Panc1 (cell line): ENCODE measurements around the gene TSKS. TPM values are rescaled to one million over a fixed set of nuclear protein-coding genes. Genes with fewer than 3 reads are reported as not detected.

Source experiments
- ATAC-seq: fragments of 200-7000 bp; cut with Tn5 transposase; 2 replicates; pipeline ENCODE4 v1.9.1; 2020; ENCODE audit warnings: mild to moderate bottlenecking, moderate library complexity
- BruUV-seq: library from RNA; stranded (reverse); fragments of 400-500 nt; replicated peaks from 2 replicates; lab custom pipeline; 2021; lab: Mats Ljungman, UMichigan
- CTCF ChIA-PET: fragments of 300-600 bp; sonication (Branson Sonifier 250); formaldehyde crosslinking; loops from one replicate; lab custom pipeline; 2022; ENCODE audit warnings: antibody characterized with exemption; lab: Charles Lee
- POLR2A ChIA-PET: fragments of 300-600 bp; sonication (Branson Sonifier 250); formaldehyde crosslinking; loops from one replicate; lab custom pipeline; 2022; ENCODE audit warnings: antibody characterized with exemption; lab: Charles Lee
- DNase-seq: peaks from one replicate; pipeline ENCODE4 v3.0.0-alpha.2; 2010; ENCODE audit warnings: low read depth, low spot score
- H3K27ac ChIP-seq: 2 replicates; pipeline ENCODE4 v1.5.1; 2011; ENCODE audit warnings: mild to moderate bottlenecking, low read length, inconsistent platforms
- H3K27me3 ChIP-seq: fragments of 200-500 bp; sonication (Bioruptor generic); 2 replicates; pipeline ENCODE4 v1.6.0; 2014; ENCODE audit warnings: low read length, inconsistent platforms; ENCODE audit not compliant: control insufficient read depth, insufficient read depth
- H3K36me3 ChIP-seq: fragments of 200-500 bp; sonication (Bioruptor generic); 2 replicates; pipeline ENCODE4 v1.5.1; 2014; ENCODE audit warnings: inconsistent platforms, mild to moderate bottlenecking, low read length, moderate library complexity; ENCODE audit not compliant: control insufficient read depth, insufficient read depth
- H3K4me1 ChIP-seq: 2 replicates; pipeline ENCODE4 v1.5.1; 2011; ENCODE audit warnings: inconsistent platforms, mild to moderate bottlenecking, low read length, moderate library complexity; ENCODE audit not compliant: control insufficient read depth, insufficient read depth
- H3K4me3 ChIP-seq, 2 experiments: 2 replicates each; pipeline ENCODE4 v1.5.1; 2011 to 2012; ENCODE audit warnings: low read depth in 2 of 2, low read length in 2 of 2, mild to moderate bottlenecking in 2 of 2, inconsistent platforms in 1 of 2, moderate library complexity in 1 of 2
- H3K9me3 ChIP-seq: fragments of 200-500 bp; sonication (Bioruptor generic); 2 replicates; pipeline ENCODE4 v1.5.1; 2014; ENCODE audit warnings: low read depth, mild to moderate bottlenecking, inconsistent platforms, low read length, moderate library complexity; ENCODE audit not compliant: control insufficient read depth, insufficient read depth
- CTCF ChIP-seq: fragments of 450-650 bp; IDR thresholded peaks from 2 replicates; pipeline ENCODE4 v1.5.1; 2017; ENCODE audit warnings: mild to moderate bottlenecking
- POLR2AphosphoS5 ChIP-seq: IDR thresholded peaks from 2 replicates; pipeline ENCODE4 v1.6.1; 2012; ENCODE audit warnings: mild to moderate bottlenecking, low read depth, low read length, moderate library complexity
- REST ChIP-seq, 2 experiments: IDR thresholded peaks; 2 replicates each; pipeline ENCODE4 v1.6.1; 2011 to 2012; ENCODE audit warnings: low read depth in 2 of 2, control low read depth in 1 of 2, low read length in 1 of 2, mild to moderate bottlenecking in 1 of 2, moderate library complexity in 1 of 2; ENCODE audit not compliant: insufficient read depth in 1 of 2
- SIN3A ChIP-seq: IDR thresholded peaks from 2 replicates; pipeline ENCODE4 v1.6.1; 2012; ENCODE audit warnings: low read depth, mild to moderate bottlenecking, low read length, moderate library complexity, borderline replicate concordance; ENCODE audit not compliant: insufficient read depth
- TCF7L2 ChIP-seq: IDR thresholded peaks from 2 replicates; pipeline ENCODE4 v1.6.1; 2011; ENCODE audit warnings: mild to moderate bottlenecking, low read depth, low read length, inconsistent platforms
- in situ Hi-C: cut with HindIII; loops from 2 replicates; pipeline ENCODE4 v1.10.0; 2016; ENCODE audit warnings: low sequenced_read_pairs, low pct_unique_long_range_greater_than_20kb
- intact Hi-C: fragments of 100-400 bp; cut with micrococcal nuclease; formaldehyde crosslinking; loops from one replicate; pipeline ENCODE4 v1.10.0; 2022; ENCODE audit not compliant: unreplicated experiment
- total RNA-seq: library from RNA; stranded (reverse); gene quantifications from one replicate; pipeline ENCODE4 v1.2.1, GENCODE V29; 2021; ENCODE audit not compliant: unreplicated experiment

Gene TSKS
- total RNA-seq, 1 experiment from 2014 or later = not detected

GRCh38 chr19:49781394-49781793 lies 18.3 kb upstream of the TSKS start:
- H3K27ac ChIP-seq = no peak overlapping the region
- H3K4me1 ChIP-seq = no peaks in the 10 kb centered on the region
- POLR2A ChIA-PET = no interaction called here

GRCh38 chr19:49780861-49781260 lies 17.8 kb upstream of the TSKS start:
- Histone ChIP-seq H3K27ac (no peak overlapping the region), H3K27me3 (no peaks in the 10 kb centered on the region), H3K36me3 (no peaks in the 10 kb centered on the region), H3K9me3 (no peaks in the 10 kb centered on the region), H3K4me3 (no peak overlapping the region), H3K4me1 (no peaks in the 10 kb centered on the region)
- intact Hi-C loops (no loop called here), in situ Hi-C loops (no loop called here)
- DNase-seq (no peak), ATAC-seq (no peak; the same call in 1 of the 2 replicates)
- POLR2A ChIA-PET = no interaction called here
- CTCF ChIA-PET = no interaction called here
- no TSS peak for BruUV-seq
- TF ChIP-seq REST (IDR thresholded peaks at IDR 0.05; ENCODE audit: insufficient read depth in 1 of 2, low read depth in 2 of 2, low read length in 1 of 2) (no peak), TCF7L2 (no peak), SIN3A (no peak), CTCF (no peak), POLR2AphosphoS5 (no peak)

More at GRCh38 chr19:49781394-49781793, 18.3 kb upstream of the TSKS start:
- Histone ChIP-seq H3K4me3 (no peak overlapping the region), H3K27me3 (no peaks in the 10 kb centered on the region), H3K36me3 (no peaks in the 10 kb centered on the region), H3K9me3 (no peaks in the 10 kb centered on the region)
- CTCF ChIA-PET = no interaction called here
- ATAC-seq (no peak), DNase-seq (no peak)
- intact Hi-C loops (no loop called here), in situ Hi-C loops (no loop called here)
- BruUV-seq = no TSS peak
- TF ChIP-seq REST (IDR thresholded peaks at IDR 0.05; ENCODE audit: insufficient read depth in 1 of 2, low read depth in 2 of 2, low read length in 1 of 2) (no peak), SIN3A (no peak), TCF7L2 (no peak), POLR2AphosphoS5 (no peak), CTCF (no peak)
